NCI-H82 treated with DMSO at 0.1 percent for 48 hours (cell line): ENCODE data around the gene ACOT8.
A peak's percentile ranks its signal among the peaks of the same experiment; 100 is the strongest.

ENCODE experiments used
- DNase-seq: peaks from one replicate; lab custom pipeline; 2025; ENCODE audit not compliant: unreplicated experiment; lab: John Stamatoyannopoulos, UW

Gene ACOT8

GRCh38 chr20:45857882-45858216 is 657 bp upstream of the ACOT8 start:
- no peak for DNase-seq

DNA sequence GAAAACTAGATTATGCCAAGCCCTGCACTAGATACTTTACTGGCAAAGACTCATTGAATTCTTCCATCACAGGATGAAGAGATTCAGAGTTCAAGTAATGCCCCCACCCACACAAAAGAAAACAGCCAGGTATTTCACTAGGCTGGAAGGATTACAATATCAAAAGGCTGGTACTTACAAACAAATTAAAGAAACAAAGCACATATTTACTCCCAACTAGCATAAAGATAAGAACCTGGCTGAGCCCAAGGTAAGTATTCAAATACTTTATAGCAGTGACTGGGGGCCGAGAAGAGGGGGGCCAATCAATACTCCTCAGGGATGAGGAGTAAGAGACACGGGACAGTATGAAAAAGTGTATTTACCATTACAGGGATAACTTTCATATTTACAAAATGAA is 3.7 kb downstream of the ACOT8 start:
- DNase-seq, result no peak

GRCh38 chr20:45852326-45852725 is 4.9 kb downstream of the ACOT8 start:
- DNase-seq, result no peak

- DNase-seq, result no peak
Observed at GRCh38 chr20:45851501-45851900, 5.7 kb downstream of the ACOT8 start.

- no peak for DNase-seq
Observed at GRCh38 chr20:45850926-45851325, 6.3 kb downstream of the ACOT8 start.

DNA sequence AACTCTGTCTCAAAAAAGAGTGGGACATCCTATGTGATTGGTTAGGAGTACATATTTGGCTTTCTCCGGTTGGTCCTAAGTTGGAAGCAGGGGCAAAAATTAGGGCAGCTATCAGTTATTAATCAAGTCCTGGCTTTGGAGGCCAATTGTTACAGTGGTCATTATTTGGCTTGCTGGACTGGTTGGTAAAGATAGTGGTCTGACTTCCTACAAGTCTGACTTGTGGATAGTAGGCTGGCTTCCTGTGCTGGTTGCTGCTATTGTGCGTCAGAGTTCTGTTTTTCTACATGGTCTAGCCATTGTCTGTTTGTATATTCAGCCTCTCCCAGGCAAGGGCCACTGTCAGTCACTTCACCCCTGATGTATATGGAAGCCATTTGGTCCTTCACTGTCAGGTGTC is 7.0 kb downstream of the ACOT8 start:
- DNase-seq, result no peak

DNA sequence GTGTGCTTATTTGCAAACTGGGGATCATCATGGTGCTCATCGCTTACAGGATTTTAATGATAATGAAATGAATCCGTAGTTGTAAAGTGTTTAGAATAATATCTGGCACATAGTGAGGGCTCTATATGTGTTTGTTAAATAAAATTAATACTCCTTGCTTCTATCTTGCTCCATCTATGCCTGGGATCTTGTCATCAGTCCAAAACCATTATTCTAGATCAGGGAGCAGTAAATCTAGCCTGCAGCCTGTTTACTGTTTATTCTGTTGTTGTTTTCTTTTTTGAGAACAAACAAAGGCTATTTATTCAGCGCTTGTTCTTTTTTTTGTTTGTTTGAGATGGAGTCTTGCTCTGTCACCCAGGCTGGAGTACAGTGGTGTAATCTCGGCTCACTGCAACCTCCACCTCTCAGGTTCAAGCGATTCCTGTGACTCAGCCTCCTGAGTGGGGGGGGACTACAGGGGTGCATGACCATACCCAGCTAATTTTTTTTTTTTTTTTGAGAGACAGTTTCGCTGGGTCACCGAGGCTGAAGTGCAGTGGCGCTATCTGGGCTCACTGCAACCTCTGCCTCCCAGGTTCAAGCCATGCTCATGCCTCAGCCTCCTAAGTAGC is 8.1 kb downstream of the ACOT8 start:
- no peak for DNase-seq

GRCh38 chr20:45848421-45848820 is 8.8 kb downstream of the ACOT8 start:
- no peak for DNase-seq

GRCh38 chr20:45845452-45845851 is 11.7 kb downstream of the ACOT8 start:
- no peak for DNase-seq

DNA sequence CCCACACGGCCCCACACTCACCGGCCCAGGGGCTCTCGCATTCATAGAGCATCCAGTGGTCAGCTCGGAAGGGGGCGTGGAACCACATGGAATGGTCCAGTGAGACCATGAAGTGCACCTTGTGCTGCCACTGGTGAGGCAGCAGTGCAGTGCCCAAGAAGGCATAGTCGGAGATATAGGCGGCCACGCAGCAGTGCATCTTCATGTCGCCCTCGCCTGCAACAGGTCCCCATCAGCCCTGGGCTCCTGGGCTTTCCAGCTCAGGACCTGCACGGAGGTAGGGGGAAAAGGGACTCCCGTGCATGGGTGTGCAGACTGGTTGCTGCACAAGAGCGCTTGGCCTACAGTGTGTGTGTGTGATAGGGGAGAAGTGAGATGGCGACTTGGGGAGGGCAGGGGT is 13.7 kb downstream of the ACOT8 start:
- no peak for DNase-seq

DNA sequence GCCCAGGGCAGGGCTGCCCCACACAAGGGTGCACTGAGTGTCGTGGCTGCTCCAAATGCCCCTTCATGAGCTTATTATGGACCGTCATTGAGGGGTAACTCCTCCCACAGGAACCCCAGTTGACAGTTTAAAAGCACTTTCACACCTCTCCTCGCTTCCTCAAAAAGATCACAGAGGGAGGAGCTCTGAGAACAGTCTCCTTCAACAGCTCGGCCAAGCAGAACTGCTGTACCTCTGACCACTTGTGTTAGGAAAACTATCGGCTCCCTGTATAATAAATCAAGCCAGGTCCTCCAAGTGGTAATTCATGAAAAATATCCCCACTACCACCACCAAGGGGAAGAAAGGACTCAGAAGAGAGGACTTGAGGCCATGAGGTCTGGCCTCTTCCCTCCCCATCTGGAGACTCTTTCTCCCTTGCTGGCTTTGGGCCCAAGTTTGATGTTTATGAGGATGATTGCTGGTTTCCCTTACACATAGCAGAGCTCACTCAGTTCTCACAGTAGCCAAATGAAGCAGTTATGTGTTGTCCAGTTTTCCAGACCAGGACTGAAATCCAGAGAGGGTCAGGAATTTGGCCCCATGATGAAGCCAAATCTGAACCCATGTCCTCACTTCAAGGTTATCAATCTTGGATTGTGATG is 14.9 kb downstream of the ACOT8 start:
- no peak for DNase-seq

- DNase-seq, result no peak
Observed at GRCh38 chr20:45841407-45842129, 15.6 kb downstream of the ACOT8 start.

DNA sequence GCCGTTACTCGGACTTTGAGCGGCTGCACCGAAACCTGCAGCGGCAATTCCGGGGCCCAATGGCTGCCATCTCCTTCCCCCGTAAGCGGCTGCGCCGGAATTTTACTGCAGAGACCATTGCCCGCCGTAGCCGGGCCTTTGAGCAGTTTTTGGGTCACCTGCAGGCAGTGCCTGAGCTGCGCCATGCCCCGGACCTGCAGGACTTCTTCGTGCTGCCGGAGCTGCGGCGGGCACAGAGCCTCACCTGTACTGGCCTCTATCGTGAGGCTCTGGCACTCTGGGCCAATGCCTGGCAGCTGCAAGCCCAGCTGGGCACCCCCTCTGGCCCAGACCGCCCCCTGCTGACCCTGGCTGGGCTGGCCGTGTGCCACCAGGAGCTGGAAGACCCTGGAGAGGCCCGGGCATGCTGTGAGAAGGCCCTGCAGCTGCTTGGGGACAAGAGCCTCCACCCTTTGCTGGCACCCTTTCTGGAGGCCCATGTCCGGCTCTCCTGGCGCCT is 16.4 kb downstream of the ACOT8 start:
- no peak for DNase-seq

GRCh38 chr20:45836841-45837240 is 20.4 kb downstream of the ACOT8 start:
- DNase-seq, result peak; percentile 27

DNA sequence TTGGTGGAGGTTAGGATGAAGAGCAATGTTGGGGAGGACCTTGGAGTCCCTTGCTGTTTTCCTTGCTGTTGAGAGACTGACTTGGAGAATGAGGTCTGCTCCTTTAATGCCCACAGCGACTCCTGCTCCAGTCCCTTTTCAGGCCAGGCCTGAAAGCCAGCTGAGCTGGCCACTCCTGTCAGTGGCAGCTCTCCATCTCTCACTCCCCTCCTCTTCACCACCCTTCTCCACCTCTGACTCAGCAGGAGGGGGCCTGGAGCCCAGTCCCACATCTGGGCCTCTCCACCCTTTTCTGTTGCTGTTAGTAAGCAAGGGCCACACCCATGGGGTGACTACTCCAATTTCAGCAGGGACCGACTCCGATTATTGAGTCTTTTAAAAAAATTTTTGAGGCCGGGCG is 21.4 kb downstream of the ACOT8 start:
- no peak for DNase-seq

DNA sequence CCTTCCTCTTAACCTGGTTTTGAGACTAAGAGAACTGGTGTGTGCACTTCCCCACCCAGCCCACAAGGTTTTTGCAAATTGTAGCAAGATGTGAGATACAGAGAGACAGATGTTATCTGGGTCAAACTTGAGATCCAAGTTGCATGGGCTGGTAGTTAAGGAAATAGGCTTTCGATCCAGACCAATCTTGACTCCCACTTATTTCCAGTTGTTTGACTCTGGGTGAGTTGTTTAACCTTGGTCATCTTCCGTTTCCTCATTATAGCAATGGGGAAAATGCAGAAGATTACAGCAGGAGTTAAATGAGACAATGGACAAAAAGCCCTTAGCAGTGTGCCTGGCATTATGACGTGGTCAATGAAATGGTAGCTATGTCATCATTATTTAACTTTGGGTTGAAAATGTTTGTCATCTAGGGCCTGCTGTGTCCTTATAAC is 21.8 kb downstream of the ACOT8 start:
- DNase-seq, result no peak

GRCh38 chr20:45834797-45835161 is 22.4 kb downstream of the ACOT8 start:
- DNase-seq, result no peak

GRCh38 chr20:45833883-45834796 is 23.1 kb downstream of the ACOT8 start:
- no peak for DNase-seq

GRCh38 chr20:45833030-45833882 is 23.9 kb downstream of the ACOT8 start, which contains the start of gene SNX21:
Gene SNX21 (plus strand): TSS chr20:45833799. CDS start chr20:45833920, 121 bp downstream.
- DNase-seq, result no peak

GRCh38 chr20:45832619-45833018 is 24.6 kb downstream of the ACOT8 start:
- no peak for DNase-seq
